HG03460 (cell line): ENCODE measurements around the gene PPFIBP2.
A peak's percentile ranks its signal among the peaks of the same experiment; 100 is the strongest.

Source experiments
- ATAC-seq: cut with Tn5 transposase; IDR thresholded peaks from one replicate; pipeline ENCODE4 v1.9.1; 2021; ENCODE audit not compliant: unreplicated experiment

PPFIBP2 gene

DNA sequence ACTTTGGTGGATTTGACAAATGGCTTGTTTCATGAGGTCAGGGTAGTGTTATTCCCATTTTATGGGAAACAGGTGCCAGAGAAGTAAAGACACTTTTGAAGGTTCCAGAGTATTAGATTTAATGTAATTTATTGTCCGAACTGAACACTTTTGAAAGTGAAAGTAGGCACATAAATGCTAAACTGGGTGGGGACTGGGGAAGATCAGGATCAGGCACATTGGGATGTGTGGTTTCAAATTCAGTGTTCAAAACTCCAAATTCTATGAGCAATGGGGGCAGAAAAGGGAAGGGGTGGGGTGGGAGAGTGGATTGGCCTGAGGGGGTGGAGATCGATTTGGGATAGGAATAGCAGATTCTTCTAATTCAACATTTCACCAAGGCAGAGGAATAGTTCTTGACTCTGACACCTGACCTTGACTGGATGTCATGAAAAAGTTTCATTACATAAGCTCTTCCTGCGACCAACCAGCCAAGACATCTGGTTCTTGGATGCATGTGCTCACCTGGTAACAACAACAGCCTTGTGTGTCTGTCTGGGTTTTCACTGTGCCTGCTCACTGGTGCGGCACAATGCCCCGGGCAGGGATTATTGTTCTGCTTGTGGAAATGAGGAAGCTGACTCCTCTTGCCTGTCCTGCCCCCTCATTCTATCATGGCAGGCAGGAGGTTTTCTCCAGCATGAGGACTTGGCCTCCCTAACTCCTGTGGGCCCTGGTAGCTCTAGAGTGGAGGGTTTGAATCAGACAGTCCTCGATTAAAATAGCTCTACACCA is 10.8 kb downstream of the PPFIBP2 start:
- ATAC-seq: no peak

DNA sequence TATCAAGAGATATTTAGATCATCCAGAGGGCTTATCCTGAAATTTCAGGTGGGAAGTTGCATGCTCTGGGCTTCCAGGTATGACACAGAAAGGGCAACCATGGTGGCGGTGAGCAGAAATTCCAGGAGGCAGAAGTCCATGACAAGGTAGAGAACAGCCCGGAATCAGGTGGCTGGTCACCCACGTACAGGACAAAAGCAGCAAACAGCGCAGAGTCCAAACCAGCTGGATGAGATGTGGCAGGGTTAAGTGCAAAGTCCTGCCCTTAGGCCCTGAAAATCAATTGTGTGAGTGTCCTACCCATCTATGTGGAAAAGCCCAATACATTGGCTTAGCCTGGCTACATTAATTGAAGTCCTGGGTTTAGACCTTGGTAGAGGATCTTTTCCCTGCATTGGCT is 11.6 kb downstream of the PPFIBP2 start:
- no peak for ATAC-seq

DNA sequence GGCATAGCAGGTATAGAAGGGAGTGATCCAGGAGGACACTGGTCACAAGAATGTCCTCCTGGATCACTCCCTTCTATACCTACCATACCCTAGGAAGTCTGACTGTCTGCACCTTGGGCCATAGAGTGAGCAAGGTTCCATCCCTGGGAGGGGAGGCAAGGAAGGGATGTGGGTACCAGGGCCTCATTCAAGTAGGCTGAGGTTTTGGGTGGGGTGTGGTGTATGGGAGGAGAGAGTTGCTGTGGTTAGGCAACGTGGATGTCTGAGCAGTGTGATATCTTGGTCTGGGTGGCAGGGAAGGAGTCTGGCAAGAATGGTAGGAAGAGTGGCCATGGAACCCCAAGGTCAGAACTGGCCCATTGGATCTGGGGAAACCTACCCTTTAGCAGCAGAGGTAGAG is 13.2 kb downstream of the PPFIBP2 start:
- peak; percentile 40 for ATAC-seq

GRCh38 chr11:7528514-7529049 is 14.8 kb downstream of the PPFIBP2 start:
- ATAC-seq: no peak

GRCh38 chr11:7530013-7530640 is 16.3 kb downstream of the PPFIBP2 start:
- ATAC-seq: no peak

DNA sequence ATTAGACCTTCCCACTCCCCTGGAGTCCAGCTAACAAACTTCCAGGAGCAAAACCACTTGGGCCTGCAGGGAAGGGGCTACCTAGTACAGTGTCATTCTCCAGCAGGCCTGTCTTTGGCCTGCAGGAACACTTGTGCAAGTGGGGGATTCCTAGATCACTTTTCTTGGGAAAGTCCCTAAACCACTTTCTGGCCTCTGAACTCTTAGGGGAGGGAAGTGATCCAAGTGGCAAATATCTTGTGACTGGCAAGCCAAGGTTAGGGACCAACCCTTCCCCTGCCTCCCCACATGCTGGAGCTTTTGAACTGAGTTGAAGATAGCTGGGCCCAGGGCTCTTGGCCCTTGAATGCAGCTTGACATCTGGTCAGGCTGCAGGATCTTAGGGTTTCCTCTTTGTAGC is 17.2 kb downstream of the PPFIBP2 start:
- no peak for ATAC-seq

DNA sequence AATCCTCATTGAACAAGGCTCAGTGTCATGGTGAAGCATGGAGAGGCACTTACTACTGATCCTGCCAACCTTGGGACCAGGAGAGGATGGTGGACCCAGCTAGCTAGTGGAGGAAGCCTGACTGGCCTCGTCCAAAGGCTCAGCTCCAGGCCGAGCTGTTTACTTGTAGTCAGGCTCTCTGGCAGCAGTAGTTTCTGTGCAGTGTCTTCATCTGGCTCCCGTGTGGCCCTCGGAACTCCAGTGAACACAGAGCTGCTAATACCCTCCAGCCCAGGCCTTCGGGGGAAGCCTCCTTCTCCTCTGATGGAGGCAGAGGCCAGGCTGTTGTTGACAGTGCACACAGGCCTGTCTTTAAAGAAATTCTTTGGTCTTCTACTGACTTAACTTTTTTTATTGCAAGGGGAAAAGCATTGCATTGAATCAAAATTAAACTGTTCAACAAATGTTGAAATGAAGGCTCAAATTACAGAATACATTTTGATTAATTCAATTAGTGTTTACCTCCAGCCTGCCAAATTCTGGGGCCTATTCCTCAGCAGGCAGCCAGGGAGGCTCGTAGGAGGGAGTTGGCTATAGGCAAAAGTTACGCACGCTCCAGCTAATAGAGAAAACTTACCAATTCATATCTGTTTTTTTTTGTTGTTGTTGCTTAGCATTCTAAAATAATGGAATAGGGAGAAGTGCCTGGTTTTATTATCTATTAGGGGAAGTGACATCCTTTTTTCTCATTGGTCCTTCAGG is 18.8 kb downstream of the PPFIBP2 start:
- ATAC-seq: no peak

- peak; percentile 27 for ATAC-seq
Observed at GRCh38 chr11:7533199-7534041, 19.6 kb downstream of the PPFIBP2 start.

- peak; percentile 63 for ATAC-seq
Observed at GRCh38 chr11:7534042-7534378, 20.2 kb downstream of the PPFIBP2 start.

DNA sequence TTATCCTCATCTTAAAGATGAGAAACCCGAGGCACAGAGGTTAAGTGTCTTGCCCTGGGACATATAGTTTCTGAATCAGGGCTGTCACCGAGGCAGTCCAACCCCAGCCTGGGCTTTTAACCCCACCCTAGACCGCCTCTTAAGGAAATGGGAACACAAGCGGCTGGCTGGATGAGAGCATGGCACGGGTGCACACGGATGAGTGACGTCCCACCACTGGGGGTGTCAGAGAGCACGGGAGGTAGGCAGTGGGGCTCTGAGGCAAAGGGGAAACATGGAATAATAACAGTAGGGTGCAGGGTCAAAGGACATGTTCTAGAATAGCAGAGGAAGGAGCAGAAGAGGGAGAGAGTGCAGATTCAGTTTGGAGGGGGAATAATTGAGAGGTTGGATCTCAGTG is 22.3 kb downstream of the PPFIBP2 start:
- ATAC-seq: no peak

DNA sequence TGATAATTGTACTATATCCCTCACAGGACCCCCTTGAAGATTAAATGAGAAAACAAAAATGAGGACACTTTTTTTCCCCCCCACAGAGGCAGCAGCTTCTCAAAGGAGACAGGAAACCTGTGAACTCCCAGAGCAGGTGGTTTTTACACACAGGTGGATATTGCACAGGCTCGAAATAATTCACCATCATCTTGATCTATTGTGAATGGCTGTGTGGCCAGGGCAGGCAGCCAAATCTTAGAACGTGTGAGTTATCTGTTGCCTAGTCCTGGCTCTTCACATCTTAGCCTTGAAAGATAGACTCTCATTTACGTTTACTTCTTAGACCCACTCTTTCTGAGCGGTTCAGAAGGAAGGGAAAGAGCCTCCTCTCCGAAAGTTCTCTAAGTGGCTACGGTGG is 23.5 kb downstream of the PPFIBP2 start:
- no peak for ATAC-seq

GRCh38 chr11:7538031-7538430 is 24.2 kb downstream of the PPFIBP2 start:
- ATAC-seq: no peak

DNA sequence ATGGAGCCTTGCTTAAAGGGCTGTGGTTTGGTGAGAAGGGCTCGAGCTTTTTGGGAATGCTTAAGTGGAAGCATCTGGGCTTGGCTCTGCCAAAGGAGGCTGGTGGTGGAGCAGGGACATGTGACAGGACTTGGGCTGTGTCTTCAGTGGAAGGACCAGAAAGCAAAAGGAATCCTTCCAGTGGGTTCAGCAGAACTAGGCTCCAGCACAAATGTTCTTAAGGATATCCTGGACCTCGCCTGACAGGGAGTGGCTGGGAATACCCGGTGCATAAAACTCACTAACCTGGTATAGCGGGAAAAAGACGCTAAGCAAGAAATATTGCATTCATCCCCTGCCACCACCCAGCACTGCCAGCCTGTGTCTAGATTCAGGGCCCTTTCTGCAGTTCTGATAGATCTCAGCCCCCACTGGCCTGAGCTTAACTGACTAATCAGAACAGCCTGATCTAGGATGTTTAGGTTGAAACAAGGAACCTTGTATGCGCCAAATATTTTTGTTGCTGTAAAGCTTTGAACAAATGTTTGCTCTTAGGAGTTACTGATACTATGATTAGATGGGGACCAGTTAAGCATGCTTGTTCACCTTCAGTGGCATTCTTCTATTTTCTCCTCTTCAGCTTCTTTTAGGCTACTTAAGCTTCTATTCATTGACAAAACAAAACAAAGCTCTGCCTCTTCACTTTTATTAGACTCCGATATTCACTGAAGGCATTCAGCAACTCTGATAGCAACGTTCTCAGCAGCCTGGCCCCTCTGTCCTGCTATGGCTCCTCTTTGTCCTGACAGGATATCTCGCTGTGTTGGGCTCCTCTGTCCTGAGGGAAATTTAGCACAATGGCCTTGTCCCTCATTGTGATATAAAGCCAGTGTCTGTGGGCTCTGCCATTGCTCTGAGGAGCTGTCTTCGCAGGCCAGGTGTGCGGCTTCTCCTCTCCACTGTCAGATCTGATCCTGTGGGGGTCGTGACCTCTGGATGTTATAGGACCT is 25.0 kb downstream of the PPFIBP2 start:
- ATAC-seq: no peak

DNA sequence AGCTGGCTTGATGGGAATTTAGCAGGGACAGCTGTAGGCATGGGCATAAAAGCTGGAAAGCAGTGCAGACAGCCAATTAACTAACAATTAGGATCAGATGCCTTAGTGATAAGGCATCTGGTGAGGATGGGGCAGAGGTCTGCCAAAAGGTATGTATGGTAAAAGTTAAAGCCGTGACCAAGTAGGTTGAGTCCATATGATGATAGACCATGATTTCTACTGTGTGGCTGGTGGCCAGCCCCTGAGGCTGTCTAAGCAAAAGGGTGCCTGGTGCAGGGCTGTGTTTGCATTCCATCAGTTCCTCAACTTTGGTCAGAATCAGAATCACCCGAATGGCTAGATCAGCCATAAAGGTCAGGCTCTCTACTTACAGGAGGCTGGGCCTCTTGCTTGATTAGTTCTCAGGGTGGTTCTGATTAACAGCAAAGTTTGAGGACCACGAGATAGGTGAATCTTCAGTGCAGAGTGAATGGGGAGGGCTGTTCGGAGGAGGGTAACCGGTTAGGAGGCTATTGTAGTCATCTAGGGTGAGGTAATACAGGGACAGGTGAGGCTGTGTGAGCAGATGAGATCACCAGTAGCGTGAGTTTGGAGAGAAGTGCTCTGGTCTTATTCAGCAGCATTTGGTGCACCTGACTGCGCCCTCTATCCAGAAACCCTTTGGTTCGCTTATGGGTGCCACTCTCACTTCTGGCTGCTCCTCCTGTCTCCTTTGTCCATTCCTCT is 27.2 kb downstream of the PPFIBP2 start:
- no peak for ATAC-seq

GRCh38 chr11:7543302-7543701 is 29.5 kb downstream of the PPFIBP2 start:
- no peak for ATAC-seq

- ATAC-seq: no peak
Observed at GRCh38 chr11:7544021-7544420, 30.2 kb downstream of the PPFIBP2 start.

- no peak for ATAC-seq
Observed at GRCh38 chr11:7545611-7546010, 31.8 kb downstream of the PPFIBP2 start.

GRCh38 chr11:7546324-7546791 is 32.6 kb downstream of the PPFIBP2 start:
- ATAC-seq: no peak

DNA sequence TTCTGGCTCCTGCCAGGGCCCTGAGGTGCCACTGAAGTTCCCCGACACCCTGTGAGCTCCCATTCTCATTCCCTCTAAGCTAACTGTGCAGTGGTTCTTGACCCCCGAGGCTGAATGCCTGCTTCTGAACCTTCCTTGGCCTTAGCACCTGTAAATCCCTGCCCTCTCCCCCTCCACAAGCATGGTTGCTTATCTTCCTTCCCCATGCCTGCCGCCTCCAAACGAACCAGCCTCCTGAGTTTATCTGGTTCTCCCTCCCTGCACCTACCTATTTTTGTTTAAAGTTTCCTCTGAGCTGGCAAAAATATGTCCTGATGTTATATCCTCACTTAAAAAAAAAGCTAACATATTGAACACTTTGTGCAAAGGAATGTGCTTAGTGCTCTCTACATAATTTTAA is 33.9 kb downstream of the PPFIBP2 start:
- no peak for ATAC-seq
